Transverse colon (tissue), 3 donors: ENCODE results near the gene PAQR7.

Experiments used
- CTCF ChIP-seq, 5 experiments: fragments of 200-600 bp in 3 of 5; fragments of 450-650 bp in 2 of 5; sonication (generic) in 3 of 5; IDR thresholded peaks; 1 replicate in 2 of 5; 2 replicates in 3 of 5; pipeline ENCODE4 v1.5.1; 2016 to 2017; ENCODE audit warnings: antibody characterized with exemption in 5 of 5, inconsistent platforms in 3 of 5, mild to moderate bottlenecking in 2 of 5, moderate library complexity in 1 of 5
- POLR2A ChIP-seq: fragments of 450-650 bp; IDR thresholded peaks from one replicate; pipeline ENCODE4 v1.6.1; 2016; ENCODE audit warnings: antibody characterized with exemption, mild to moderate bottlenecking, moderate library complexity

GRCh38 chr1:25844536-25845337 is 30.8 kb downstream of the PAQR7 start:
- TF ChIP-seq CTCF (IDR thresholded peaks at IDR 0.05) (no peak), POLR2A (no peak)
